Hypothalamus (tissue), 51 donors: ENCODE data around the gene CER1.

Experiments
- DNase-seq, 51 donors: peaks; one replicate each; lab custom pipeline; 2025; lab: John Stamatoyannopoulos, UW

Gene CER1

GRCh38 chr9:14722391-14723035 is at the start of gene CER1:
TSS of gene CER1 (minus strand) at chr9:14722733. CDS start at chr9:14722672, 61 bp downstream.
- no peak for DNase-seq

GRCh38 chr9:14770592-14770991 is 48.1 kb upstream of the CER1 start:
- no peak for DNase-seq

GRCh38 chr9:14769230-14769571 is 46.7 kb upstream of the CER1 start:
- DNase-seq = peak in 4 of 51 donors; percentile 4 to 12 (median 4)

- peak in 8 of 51 donors; percentile 4 to 59 (median 7) for DNase-seq
These were observed 46.1 kb upstream of the CER1 start for GRCh38 chr9:14768405-14769229.

GRCh38 chr9:14766299-14766698 is 43.8 kb upstream of the CER1 start:
- no peak for DNase-seq

GRCh38 chr9:14761584-14761983 is 39.1 kb upstream of the CER1 start:
- DNase-seq = no peak

- no peak for DNase-seq
These were observed 37.5 kb upstream of the CER1 start for GRCh38 chr9:14760060-14760459.

- DNase-seq = no peak
These were observed 33.8 kb upstream of the CER1 start for GRCh38 chr9:14756291-14756690.

GRCh38 chr9:14752871-14753270 is 30.3 kb upstream of the CER1 start:
- DNase-seq = no peak

- no peak for DNase-seq
These were observed 29.7 kb upstream of the CER1 start for GRCh38 chr9:14752271-14752670.

GRCh38 chr9:14750821-14751220 is 28.3 kb upstream of the CER1 start:
- no peak for DNase-seq

- peak in 1 of 51 donors; percentile 36 for DNase-seq
These were observed 27.2 kb upstream of the CER1 start for GRCh38 chr9:14749741-14750211.

GRCh38 chr9:14748373-14748772 is 25.8 kb upstream of the CER1 start:
- no peak for DNase-seq

- DNase-seq = no peak
These were observed 24.6 kb upstream of the CER1 start for GRCh38 chr9:14747111-14747510.

GRCh38 chr9:14746626-14747025 is 24.1 kb upstream of the CER1 start:
- DNase-seq = no peak

- DNase-seq = no peak
These were observed 22.2 kb upstream of the CER1 start for GRCh38 chr9:14744768-14745167.

GRCh38 chr9:14741369-14741768 is 18.8 kb upstream of the CER1 start:
- no peak for DNase-seq

- DNase-seq = no peak
These were observed 10.6 kb upstream of the CER1 start for GRCh38 chr9:14733133-14733532.

GRCh38 chr9:14731294-14731981 is 8.9 kb upstream of the CER1 start:
- no peak for DNase-seq

- no peak for DNase-seq
These were observed 7.9 kb upstream of the CER1 start for GRCh38 chr9:14730461-14730898.

- no peak for DNase-seq
These were observed 768 bp upstream of the CER1 start for GRCh38 chr9:14723301-14723700.
